GM15510 (cell line): ENCODE measurements around the gene PSKH1.

Experiments used
- POLR2A ChIP-seq: IDR thresholded peaks from 3 replicates; pipeline ENCODE4 v1.6.1; 2011; ENCODE audit warnings: borderline replicate concordance; ENCODE audit not compliant: insufficient read length; ENCODE audit errors: extremely low read depth

The PSKH1 gene

GRCh38 chr16:67959536-67960329, 66.7 kb downstream of the PSKH1 start:
- TF ChIP-seq POLR2A, result no peak

DNA sequence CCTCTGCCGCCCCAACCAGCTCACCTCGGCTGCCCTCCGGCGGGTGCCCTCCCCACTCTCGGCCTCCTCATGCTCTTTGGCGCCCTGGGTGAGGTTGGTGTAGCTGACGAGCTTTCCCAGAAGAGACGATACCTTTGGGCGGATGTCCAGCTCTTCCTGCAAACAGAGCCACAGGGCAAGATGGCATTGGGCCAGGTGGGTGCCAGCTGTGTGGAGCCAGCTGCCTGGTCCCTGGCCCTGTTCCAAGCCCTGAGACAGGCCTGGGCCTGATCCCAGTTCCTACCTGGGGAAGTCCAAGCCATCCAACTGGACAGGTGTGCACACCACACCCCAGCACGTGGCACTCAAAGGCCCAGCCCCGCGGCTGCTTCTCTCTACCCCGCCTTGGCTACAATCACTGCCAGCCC, 68.5 kb downstream of the PSKH1 start:
- no peak for TF ChIP-seq POLR2A

- no peak for TF ChIP-seq POLR2A
Observed at GRCh38 chr16:67962135-67962534, 69.1 kb downstream of the PSKH1 start.

- no peak for TF ChIP-seq POLR2A
Observed at GRCh38 chr16:67963292-67963661, 70.2 kb downstream of the PSKH1 start.

DNA sequence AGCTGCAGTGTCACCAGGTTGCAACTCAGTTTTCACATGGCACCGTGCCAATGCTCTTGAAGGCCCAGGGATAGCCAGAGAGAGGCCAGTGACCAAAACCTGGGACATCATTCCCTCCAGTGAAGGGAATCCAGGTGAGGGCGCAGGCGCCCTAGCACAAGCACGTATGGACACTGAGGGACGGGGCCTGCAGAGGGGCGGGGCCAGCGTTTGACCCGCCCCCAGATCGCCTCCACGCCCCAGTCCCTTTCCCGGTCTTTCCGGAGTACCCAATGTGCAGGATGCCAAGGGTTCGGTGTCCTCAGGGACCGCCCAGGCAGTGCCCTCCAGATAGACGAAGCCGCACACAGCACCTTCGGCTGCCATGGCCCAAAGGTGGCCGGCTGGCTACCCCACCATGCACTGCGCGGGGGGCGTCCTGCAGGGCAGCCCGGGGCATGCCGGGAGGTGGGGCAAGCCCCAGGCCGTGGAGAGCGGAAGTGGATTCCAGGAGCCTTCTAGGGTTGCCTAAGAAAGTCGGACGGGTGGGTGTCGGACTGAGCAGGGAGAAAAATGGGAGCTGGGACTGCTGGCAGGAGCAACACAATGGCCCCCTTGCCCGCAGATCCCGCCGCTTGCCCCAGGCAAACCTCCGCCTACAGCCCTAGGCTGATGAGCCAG, 70.7 kb downstream of the PSKH1 start:
- TF ChIP-seq POLR2A, result no peak

- no peak for TF ChIP-seq POLR2A
Observed at GRCh38 chr16:67964477-67965131, 71.5 kb downstream of the PSKH1 start.

DNA sequence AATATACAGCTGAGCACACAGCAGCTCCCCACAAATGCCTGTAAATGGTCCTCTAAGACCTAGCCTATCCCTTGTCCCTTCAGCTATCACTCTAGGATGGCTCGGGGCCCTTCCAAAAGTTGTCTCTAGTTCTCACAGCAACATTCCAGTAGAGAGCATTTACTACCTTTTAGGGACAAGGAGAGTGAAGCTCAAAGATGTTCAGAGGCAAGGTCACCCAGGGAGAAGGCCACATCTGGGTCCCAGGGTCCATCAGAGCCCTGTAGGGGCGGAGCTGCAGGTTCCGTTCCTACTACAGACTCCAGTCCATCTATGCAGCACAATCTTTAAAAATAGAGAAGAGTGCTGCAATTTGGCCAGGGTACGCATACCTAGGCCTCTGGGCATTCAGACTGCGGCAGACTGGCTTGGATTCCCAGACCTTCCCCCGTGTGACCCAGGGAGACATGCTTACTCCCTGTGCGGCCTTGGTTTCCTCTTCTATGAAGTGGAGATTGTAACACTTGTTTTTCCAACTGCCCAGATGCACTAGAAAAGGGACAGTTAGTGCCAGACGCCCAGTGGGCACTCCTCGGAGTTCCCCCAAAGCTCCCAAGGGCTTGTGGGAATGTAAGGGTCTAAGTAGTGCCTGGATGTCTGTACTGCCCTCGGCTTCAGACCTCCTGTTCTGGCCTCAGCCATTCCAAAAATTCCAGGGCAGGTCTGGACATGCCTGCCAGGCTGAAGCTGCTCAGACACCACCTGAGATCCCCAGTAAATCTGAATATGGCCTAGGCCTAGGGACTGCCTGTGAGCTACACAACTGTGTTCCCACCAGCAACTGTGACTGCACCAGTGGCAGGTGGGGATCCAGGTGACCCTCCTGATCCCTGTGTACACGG, 72.9 kb downstream of the PSKH1 start:
- no peak for TF ChIP-seq POLR2A

GRCh38 chr16:67966549-67967182, 73.6 kb downstream of the PSKH1 start:
- TF ChIP-seq POLR2A, result no peak

DNA sequence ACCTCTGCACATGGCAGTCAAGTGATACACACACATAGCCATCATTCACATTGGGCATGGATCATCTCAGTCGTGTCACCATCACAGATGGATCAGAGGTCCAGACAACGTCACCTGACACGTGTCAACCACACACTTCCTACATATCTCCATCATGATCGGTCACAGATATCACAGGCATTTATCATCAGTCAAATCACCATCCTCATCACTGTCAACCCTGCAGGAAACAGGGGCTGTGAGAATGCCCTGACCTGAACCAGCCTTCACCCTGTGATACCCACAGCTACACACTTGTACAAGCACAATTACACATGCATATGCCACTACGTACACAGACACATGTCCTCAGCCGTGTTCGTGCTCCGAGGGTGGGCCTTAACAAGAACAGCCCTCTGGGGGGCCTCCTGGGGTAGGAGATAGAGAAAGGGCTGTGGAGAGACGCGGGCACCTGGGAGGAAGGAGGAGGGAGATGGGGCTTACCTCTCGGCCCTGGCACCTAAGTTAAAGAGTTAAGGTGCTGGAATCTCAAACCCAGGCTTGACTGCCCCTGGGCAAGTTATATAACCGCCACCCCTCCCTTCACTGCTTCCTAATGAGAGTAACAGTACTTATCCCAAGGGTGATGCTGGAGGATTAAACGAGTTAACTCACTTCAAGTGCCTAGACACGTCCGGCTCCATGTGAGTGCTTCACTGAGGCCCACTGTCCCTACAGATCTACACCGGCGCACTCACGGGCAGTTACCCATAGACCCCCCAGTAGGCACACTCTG, 74.3 kb downstream of the PSKH1 start:
- TF ChIP-seq POLR2A, result no peak

DNA sequence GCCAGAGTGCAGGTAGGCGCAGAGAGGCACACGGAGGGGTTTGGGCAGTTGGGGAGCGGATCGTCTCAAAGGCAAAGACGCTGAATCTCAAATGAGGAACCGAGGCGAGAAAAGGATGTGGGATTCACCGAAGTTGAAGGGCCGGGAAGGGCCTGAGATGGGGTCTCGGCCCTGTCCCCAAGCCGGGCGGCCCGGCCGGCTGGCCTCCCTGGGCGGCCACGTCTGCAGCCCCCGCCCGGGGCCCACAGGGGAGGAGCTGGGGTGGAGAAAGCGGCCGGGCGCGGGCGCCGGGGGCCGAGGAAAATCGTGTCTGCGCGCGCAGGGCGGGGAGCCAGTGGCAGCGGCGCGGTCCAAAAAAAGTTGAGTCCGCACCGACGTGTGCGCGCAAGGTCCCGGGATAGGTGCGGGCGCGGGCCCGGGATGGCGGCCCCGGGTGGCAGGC, 74.9 kb downstream of the PSKH1 start:
- no peak for TF ChIP-seq POLR2A

DNA sequence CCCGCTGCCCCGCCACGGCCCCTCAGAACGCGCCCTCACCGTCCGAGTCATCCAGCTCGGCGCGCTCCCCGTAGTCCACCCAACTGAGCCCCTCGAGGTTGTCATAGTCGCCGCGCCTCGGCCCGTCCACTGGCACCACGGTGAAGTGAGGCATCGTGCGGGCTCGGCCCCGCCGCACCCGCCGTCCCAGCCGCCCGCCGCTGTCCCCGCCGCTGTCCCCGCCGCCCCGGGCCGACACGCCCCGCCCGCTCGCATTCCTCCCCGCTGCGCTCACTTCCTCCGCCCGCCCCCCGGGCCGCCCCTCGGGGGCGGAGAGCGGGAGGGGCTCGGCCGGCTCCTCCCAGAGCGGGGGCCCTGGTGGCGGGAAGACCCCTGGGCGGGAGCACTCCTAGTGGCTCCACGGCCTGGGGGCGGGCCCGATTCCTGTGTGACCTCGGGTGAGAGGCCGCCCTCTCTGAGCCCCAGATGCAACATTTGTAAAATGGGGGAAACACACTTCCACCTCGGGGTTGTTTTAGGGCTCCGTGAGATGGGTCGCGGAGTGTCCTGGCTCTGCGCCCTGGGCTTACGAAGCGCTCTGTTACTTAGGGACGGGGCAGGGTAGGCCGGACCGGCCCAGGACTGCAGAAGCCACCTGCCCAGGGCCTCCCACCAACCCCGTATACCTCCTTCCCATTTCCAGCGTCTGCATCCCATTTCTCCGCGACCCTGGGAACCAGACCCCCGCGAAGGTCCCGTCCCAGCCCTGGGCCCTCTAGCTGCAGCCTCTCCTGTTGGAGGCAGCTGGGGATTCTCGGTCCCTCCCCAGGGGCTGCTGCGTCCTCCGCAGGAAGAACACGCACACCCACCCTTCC, 75.6 kb downstream of the PSKH1 start, which contains the start of gene SLC12A4:
SLC12A4 (minus strand) TSS at position 238 of the 854 bp plus-strand sequence; CDS start at position 154, 84 bp downstream.
- peak; percentile 72 for TF ChIP-seq POLR2A

DNA sequence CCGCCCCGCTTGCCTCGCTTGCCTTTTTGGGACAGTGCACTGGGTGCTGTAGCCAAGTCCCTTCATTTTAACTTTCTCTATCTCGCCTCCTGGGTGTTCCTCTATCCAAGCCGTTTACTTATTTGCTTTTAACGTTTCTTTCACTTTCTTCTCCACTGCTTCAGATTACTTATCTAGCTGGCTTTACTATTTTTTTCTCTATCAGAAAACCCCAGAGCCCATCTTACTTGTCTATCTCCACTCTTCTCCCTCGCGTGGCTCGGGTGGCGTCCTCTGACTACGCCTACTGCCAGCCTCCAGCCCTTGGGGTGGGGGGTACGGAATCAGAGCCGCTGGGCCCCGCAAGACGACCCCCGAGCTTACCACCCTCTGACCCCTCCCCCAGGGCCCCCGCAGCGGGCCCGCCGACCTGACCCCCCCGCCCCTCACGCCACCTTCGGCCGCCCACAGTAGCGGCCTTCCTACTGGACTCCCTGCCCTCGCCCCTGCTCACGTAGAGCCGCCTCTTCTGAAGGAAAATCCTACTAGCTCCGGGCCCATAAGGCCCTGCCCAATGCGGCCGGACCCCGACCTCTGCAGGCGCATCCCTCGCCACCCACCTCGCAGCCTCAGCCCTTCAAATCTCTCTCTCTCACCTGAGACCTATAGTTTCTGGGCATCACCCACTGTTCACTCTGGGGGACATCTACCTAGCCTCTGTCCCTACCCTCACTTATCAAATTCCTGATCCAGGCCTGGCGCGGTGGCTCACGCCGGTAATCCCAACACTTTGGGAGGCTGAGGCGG, 76.4 kb downstream of the PSKH1 start:
- TF ChIP-seq POLR2A, result no peak
